GM18867 (cell line): ENCODE results near the gene ELF1.

ENCODE experiments used
- ATAC-seq: cut with Tn5 transposase; IDR thresholded peaks from one replicate; pipeline ENCODE4 v1.9.1; 2021; ENCODE audit warnings: mild to moderate bottlenecking, moderate library complexity; ENCODE audit not compliant: unreplicated experiment

The ELF1 gene

DNA sequence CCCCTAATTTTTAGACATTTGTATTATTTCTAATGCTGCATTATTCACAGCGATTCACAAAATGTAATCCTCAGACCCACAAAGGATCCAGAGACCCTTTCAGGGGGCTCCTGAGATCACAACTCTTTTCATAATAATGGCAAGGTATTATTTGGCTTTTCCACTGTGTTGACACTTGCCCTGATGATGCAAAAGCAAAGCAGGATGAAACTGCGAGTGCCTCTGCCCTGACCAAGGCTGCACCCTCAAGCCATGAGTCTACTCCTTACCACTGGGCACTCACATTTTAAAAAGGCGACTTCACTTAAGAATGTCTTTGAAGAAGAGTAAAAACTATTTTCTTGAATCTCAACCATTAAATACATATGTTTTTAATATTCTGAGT is 11.4 kb downstream of the ELF1 start:
- no peak for ATAC-seq

GRCh38 chr13:41006978-41007743 is 12.0 kb downstream of the ELF1 start:
- no peak for ATAC-seq

DNA sequence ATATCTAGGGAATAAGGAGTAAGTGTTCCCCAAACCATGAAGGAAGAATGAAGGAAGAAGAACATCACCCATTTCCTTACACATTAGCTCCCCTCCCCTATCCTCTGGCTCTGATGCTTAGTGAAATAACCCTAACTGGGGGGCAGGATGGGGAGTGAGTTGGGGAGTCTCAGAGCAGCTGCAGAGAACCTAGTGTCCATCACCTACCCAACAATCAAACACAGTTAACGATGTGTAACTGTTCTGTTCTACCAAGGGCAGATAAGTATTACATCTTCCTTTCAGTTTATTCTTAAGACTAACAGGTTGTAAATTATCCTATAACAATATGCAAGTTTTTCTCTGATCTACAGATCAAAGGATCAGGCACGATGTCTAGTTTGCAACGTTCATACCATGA is 12.8 kb downstream of the ELF1 start:
- no peak for ATAC-seq

GRCh38 chr13:41005704-41006103 is 13.4 kb downstream of the ELF1 start:
- no peak for ATAC-seq

- ATAC-seq, result peak; percentile 74
Measured at GRCh38 chr13:41004875-41005693, 14.0 kb downstream of the ELF1 start.

DNA sequence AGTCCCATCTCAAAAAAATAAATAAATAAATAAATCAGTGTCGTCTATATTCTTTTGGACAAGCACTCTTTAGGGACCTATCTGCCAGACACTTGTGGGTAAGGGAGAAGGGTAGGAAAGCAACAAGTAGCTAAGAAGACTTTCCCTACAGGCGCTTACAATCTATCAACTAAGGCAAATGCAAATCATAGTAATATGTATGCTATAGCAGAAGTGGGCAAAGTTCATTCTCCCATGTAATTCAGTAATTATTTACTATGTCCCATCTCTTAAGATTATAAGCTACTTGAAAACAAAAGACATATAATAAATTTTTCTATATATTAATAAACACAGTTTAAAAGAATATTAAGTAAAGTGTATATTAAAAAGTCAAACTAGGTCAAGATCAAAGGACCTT is 16.5 kb downstream of the ELF1 start:
- ATAC-seq, result no peak

DNA sequence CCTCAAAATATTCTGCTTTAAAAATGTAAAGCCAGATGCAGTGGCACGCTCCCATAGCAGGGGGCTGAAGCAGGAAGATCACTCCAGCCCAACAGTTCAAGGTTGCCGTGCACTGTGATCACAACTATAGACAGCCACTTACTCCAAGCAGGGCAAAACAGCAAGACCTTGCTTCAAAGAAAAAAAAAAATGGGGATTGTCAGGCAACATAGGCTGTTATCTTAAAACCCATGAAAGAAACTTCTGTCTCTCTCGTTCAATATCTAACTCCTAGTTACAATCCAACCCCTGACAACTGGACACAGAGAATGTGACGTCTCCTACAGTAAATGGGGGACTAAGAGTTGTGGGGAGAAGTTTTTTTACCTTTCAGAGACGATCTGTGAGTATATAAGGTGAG is 17.4 kb downstream of the ELF1 start:
- ATAC-seq, result no peak

- ATAC-seq, result no peak
Measured at GRCh38 chr13:40999416-40999815, 19.7 kb downstream of the ELF1 start.

GRCh38 chr13:40996426-40997092 is 22.6 kb downstream of the ELF1 start:
- no peak for ATAC-seq

DNA sequence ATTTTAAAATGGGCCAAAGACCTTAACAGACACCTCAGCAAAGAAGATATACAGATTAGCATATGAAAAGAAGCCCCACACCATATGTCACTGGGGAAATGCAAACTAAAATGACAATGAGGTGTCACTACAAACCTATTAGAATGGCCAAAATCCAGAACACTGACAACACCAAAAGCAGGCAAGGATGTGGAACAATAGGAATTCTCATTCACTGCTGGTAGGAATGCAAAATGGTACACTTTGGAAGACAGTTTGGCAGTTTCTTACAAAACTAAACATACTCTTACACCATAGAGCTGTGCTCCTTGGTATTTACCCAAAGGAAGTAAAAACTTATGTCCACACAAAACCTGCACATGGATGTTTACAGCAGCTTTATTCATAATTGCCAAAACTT is 23.1 kb downstream of the ELF1 start:
- no peak for ATAC-seq

- ATAC-seq, result peak; percentile 83
Measured at GRCh38 chr13:40994581-40995230, 24.4 kb downstream of the ELF1 start.

GRCh38 chr13:40993987-40994386 is 25.1 kb downstream of the ELF1 start:
- no peak for ATAC-seq

DNA sequence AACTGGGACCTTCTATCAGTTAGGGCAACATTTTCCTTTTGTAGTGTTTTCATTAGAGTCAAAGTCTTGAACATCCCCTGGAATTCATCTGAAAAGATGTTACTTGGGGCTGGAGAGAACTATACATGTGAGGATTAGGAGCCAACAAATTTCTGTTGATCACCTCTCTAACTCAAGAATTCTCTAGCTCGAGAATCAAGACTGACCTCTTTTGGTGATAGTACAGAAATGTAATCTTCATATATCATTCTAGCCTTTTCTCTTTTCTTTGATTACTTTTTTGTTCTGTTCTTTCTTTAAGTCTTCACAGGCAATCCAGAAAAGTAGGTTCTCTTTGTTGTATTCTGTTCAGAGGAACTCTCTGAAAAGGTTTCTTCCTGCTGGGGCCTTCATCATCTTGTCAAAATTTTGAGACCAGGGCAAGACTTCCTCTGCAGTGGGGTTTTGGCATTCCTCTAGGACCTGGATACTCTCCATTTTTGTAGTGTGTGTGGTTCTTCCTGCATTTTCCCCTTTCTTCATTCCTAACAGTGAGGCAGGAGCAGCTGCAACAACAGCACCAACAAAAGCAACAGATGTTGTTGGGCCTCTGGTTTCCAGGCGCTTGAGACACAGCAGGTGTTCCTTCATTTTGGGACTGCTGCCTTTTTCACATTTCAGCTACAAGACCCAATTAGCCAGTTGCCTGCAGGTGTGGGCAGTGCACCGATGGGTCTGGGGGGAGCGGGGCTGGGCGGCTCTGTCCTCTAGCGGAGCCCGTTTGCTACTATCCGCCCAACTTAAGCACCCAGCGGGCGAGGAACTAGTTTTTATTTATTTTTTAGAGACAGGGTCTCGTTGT is 26.2 kb downstream of the ELF1 start:
- ATAC-seq, result no peak

- no peak for ATAC-seq
Measured at GRCh38 chr13:40987606-40988280, 31.4 kb downstream of the ELF1 start.

- ATAC-seq, result no peak
Measured at GRCh38 chr13:40986101-40986856, 32.8 kb downstream of the ELF1 start.

DNA sequence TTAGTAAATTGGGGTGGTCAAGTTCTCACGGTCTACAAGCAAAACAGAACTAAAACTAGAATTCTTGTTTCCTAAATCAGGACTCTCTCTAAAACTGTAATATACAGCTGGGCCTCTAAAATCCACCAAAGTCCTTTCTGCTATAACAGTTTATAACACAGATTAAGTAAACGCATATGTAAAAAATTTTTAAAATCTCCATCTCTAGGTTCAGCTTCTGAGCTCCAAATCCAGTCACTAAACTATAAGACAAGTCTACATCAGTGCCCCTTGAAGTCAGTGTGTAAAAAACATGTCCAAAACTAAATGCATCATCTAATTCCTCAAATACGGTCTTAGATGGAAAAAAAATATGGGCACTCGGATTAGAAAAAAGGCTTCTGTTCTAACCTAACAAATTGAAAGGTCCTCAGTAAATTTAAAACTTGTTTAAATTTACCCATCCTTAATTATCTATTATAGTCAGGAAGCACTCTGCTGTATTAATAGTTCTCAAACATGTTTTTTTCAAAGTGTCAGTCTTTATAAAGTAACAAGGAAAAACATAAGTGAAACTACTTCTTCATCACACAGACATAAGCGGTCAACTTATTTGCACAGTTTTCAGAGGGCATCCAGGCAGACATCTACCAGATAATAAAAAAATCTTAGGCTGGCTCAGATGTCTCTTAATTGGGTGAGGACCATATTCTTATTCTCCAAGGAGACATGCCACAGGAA is 33.6 kb downstream of the ELF1 start:
- no peak for ATAC-seq

- peak; percentile 60 for ATAC-seq
Measured at GRCh38 chr13:40984668-40985366, 34.3 kb downstream of the ELF1 start.
